HUES64 (cell line): Measurements from ENCODE around the gene CERS4.
A peak's percentile ranks its signal among the peaks of the same experiment; 100 is the strongest.
"Not testable (repeated sequence)": the region's sequence is repeated elsewhere in the genome, so short reads cannot be mapped to it uniquely, and the experiment has no call there.

Source experiments
- H3K27ac ChIP-seq: 2 replicates; pipeline ENCODE4 v1.7.0; 2013; ENCODE audit warnings: low read depth, low read length, inconsistent platforms
- H3K27me3 ChIP-seq: 2 replicates; pipeline ENCODE4 v1.6.1; 2013; ENCODE audit warnings: mild to moderate bottlenecking, low read length; ENCODE audit not compliant: insufficient read depth
- H3K36me3 ChIP-seq: 2 replicates; pipeline ENCODE4 v1.6.1; 2013; ENCODE audit warnings: mild to moderate bottlenecking, low read length; ENCODE audit not compliant: insufficient read depth
- H3K4me1 ChIP-seq: 2 replicates; pipeline ENCODE4 v1.6.1; 2013; ENCODE audit warnings: mild to moderate bottlenecking, low read length, moderate library complexity; ENCODE audit not compliant: insufficient read depth
- H3K4me3 ChIP-seq: 2 replicates; pipeline ENCODE4 v1.5.1; 2013; ENCODE audit warnings: mild to moderate bottlenecking, low read length, moderate library complexity
- H3K9ac ChIP-seq: 2 replicates; pipeline ENCODE4 v1.6.1; 2013; ENCODE audit warnings: mild to moderate bottlenecking, low read depth, low read length
- H3K9me3 ChIP-seq: 2 replicates; pipeline ENCODE4 v1.6.1; 2013; ENCODE audit warnings: low read depth, low read length; ENCODE audit not compliant: insufficient read depth
- WGBS: fragments of 150-250, 120-280 bp; methylation state at CpG from one replicate; pipeline ENCODE4 v1.1.7; 2013; ENCODE audit warnings: missing lambda C conversion rate; 5-methylcytosine and 5-hydroxymethylcytosine counted together

The CERS4 gene

DNA sequence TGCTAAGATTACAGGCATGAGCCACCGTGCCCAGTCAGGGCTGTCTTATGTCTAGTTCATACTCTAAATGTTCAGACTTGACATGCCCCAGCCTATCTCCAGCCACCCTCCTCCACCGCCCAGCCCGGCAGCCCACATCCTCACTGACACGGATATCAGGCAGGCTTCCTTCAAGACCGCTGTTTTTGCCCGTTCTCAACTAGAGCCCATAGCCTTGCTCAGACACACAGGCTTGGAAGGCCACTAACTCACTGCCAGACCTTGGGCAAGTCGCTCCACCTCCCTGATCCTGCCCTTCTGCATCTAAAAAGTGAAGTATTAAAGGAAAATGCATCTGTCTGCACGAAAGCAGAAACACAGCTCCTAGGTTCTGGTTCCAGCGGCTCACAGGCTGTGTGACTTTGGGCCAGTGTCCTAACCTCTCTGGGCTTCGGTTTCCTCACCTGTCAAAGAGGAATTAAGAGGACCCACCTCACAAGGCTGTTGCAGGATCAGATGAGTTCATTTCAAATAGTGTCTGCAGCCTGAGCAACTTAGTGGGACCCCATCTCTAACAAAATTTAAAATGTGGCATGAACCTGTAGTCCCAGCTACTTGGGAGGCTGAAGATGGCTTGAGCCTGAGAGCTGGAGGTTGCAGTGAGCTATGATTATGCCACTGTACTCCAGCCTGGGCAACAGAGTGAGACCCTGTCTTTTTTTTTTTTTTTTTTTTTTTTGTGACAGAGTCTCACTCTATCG lies 14.5 kb upstream of the CERS4 start:
- Histone ChIP-seq H3K9ac (no peak overlapping the region), H3K4me3 (no peak overlapping the region), H3K4me1 (peaks cover 4% of the 10 kb centered on the region; the same call in 1 of the 2 replicates), H3K36me3 (no peaks in the 10 kb centered on the region), H3K27ac (0 out of 2 replicates have a peak overlapping the region, but pooled peaks have one; percentile 35), H3K27me3 (no peaks in the 10 kb centered on the region), H3K9me3 (no peaks in the 10 kb centered on the region)
- 82% methylated on average over 11 of the region's 11 CpGs for WGBS

DNA sequence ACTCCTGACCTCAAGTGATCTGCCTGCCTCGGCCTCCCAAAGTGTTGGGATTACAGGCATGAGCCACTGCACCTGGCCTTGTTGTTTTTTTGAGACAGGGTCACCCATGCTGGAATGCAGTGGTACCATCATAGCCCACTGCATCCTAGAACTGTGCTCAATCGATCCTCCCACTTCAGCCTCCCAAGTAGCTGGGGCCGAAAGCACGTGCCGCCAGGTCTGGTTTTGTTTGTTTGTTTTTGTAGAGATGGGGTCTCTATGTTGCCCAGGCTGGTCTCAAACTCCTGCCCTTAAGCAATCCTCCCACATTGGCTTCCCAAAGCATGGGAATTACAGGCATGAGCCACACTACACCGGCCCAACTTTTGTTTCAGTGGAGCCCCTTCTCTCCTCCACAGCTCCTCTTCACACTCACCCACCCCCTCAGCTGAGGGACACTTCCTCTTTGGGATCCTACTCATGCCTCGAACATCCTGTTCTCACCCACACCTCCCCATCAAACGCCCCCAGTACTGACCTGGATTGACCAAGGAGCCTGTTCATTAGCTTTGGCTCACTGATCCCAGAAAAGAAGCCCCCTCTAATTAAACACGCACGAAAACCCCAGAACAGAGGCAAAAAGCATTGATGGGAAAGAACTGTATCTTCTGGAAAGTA lies 12.8 kb upstream of the CERS4 start:
- Histone ChIP-seq H3K4me1 (peaks cover 4% of the 10 kb centered on the region; the same call in 1 of the 2 replicates), H3K27me3 (no peaks in the 10 kb centered on the region), H3K27ac (no peak overlapping the region), H3K9ac (no peak overlapping the region), H3K36me3 (no peaks in the 10 kb centered on the region), H3K9me3 (no peaks in the 10 kb centered on the region), H3K4me3 (no peak overlapping the region)
- WGBS, result 83% methylated on average over 7 of the region's 10 CpGs

DNA sequence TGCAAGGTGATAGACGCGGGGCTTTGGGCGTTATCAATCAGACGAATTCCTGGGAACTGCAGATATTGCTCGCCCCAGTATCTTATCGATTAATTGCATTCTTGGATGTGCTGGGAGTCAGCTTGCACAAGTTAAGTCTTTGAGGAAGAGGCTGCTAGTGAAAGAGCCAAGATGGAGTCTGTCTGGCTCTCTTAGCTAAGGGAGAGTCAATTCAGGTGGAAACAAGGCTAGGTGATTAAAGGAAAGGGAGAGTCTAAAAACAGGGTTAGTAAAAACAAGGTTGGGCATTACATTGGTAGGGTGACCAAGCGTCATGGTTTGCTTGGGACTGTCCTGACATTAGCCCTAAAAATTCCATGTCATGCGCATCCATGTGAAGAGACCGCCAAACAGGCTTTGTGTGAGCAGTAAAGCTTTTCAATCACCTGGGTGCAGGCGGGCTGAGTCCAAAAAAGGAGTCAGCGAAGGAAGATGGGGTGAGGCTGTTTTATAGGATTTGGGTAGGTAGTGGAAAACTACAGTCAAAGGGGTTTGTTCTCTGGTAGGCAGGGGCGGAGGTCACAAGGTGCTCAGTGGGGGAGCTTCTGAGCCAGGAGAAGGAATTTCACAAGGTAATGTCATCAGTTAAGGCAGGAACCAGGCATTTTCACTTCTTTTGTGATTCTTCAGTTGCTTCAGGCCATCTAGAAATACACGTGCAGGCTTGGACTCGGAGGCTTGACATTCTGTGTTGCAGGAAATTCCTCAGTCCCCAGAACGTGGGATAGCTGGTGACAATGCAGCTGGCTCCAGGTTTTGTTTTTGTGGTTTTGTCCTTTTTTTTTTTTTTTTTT lies 5.7 kb upstream of the CERS4 start:
- not testable (repeated sequence) for H3K9me3 ChIP-seq, H3K36me3 ChIP-seq, H3K27me3 ChIP-seq, H3K4me3 ChIP-seq
- Histone ChIP-seq H3K9ac (peak overlapping the region; percentile 26; the same call in 1 of the 2 replicates), H3K27ac (peak overlapping the region; percentile 73), H3K4me1 (peaks cover 31% of the 10 kb centered on the region)
- 39% methylated on average over 15 of the region's 15 CpGs for WGBS

DNA sequence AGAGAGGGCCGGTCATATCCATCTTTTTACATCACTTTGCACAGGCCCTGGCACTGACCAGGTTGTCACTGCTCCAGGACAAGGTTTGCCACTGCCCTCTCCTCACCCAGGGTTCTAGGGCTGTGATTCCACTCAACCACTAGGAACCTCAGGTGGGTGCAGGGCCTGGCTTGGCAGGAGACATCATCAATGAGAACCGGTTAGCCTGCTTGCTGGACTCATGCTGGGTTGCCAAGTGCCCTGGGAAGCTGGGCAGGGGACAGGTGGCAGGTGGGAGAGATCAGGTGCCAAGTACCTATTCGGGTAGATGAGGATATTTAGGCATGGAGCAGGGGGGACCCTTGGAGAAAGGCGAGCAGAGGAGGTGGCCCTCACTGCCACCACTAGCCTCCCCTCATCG lies 4.2 kb upstream of the CERS4 start:
- H3K4me1 ChIP-seq, result peaks cover 32% of the 10 kb centered on the region
- no peaks in the 10 kb centered on the region for H3K36me3 ChIP-seq
- H3K27ac ChIP-seq, result peak overlapping the region; percentile 73
- H3K9ac ChIP-seq, result no peak overlapping the region
- H3K4me3 ChIP-seq, result no peak overlapping the region
- no peaks in the 10 kb centered on the region for H3K27me3 ChIP-seq
- H3K9me3 ChIP-seq, result no peaks in the 10 kb centered on the region
- 79% methylated on average over 5 of the region's 5 CpGs for WGBS

DNA sequence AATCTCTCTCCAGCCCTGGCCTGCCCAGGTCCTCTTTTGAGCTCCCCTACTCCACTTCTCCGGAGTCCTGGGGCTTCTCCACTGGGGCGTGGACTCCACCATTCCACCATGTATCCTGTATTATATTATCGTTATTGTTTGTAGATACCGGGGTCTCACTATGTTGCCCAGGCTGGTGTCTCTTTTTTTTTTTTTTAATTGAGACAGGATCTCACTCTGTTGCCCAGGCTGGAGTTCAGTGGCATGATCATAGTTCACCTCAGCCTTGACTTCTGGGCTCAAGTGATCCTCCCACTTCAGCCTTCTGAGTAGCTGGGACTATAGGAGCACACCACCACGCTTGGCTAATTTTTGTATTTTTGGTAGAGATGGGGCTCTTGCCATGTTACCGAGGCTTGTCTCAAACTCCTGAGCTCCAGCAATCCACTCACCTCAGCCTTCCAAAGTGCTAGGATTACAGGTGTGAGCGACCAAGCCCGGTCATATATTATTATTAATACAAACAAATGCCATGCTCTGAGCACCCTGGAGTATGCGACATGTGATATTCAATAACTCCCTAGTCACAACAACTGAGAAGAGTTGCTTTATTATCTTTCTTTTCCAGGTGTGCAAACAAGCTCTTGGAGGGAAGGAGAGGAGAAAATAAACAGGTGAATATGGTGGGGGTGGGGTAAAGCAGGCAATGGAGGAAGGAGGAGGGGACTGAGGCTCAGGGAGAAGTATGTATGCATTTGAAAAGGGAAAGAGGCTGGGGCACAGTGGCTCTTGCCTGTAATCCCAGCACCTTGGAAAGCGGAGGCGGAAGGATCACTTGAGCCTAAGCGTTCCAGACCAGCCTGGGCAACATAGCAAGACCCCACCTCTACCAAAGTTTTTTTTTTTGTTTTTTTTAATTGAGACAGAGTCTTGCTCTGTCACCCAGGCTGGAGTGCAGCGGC lies 2.8 kb upstream of the CERS4 start:
- no peaks in the 10 kb centered on the region for H3K36me3 ChIP-seq
- no peaks in the 10 kb centered on the region for H3K27me3 ChIP-seq
- H3K4me1 ChIP-seq, result peaks cover 32% of the 10 kb centered on the region
- H3K9me3 ChIP-seq, result no peaks in the 10 kb centered on the region
- no peak overlapping the region for H3K4me3 ChIP-seq
- no peak overlapping the region for H3K9ac ChIP-seq
- WGBS, result 84% methylated on average over 13 of the region's 13 CpGs
- H3K27ac ChIP-seq, result no peak overlapping the region; the same call in 1 of the 2 replicates

DNA sequence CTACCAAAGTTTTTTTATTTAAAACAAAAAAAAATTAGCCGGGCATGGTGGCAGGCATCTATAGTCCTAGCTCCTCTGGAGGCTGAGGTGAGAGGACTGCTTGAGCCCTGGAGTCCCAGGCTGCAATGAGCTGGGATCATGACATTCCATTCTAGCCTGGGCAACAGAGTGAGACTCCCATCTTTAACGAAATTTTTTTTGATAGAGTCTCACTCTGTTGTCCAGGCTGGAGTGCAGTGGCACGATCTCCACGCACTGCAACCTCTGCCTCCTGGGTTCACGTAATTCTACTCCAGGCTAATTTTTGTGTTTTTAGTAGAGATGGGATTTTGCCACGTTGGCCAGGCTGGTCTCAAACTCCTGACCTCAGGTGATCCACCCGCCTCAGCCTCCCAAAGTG lies 1.8 kb upstream of the CERS4 start:
- H3K4me1 ChIP-seq, result peaks cover 36% of the 10 kb centered on the region
- H3K4me3 ChIP-seq, H3K9me3 ChIP-seq, H3K27me3 ChIP-seq, H3K9ac ChIP-seq, H3K36me3 ChIP-seq, H3K27ac ChIP-seq: not testable (repeated sequence)
- WGBS, result 92% methylated on average over 7 of the region's 7 CpGs

DNA sequence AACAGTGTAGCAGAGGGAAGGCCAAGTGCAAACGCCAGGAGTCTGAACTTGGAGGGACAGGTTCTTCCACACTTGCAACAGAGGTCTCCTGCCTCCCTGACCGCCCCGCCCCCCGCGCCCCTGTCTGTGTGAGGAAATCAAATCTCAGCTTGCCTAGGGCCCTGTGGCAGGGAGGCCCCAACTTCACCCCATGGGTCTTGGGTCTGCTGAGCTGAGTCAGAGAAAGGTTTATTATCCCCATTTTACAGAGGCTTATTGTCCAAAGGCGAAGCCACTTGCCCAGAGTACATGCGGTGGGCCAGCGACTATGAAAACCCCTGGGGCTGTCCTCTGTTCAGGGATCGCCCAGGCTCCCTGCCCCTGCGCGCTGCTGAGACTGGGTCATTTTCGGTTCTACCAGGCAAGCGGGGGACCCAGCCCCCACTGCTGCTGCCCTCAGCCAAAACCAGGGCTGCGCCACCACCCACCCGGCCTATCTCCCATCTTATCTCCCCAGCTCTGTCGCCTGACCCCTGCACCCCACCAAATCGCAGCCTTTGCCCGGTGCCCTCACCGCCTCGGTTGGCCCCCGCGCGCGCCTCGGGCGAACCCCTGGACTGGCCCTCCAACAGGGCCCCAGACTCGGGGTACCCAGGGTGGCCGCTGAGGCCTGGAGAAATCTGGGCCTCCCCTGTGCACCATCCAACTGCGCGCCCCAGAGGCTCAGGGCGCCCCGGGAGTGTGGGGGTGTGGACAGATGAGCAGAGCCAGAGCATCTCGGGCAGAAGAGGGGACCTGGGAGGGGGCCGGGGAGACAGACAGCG lies 850 bp upstream of the CERS4 start:
- H3K27ac ChIP-seq, result peak overlapping the region; percentile 77
- no peaks in the 10 kb centered on the region for H3K36me3 ChIP-seq
- no peaks in the 10 kb centered on the region for H3K27me3 ChIP-seq
- WGBS, result 22% methylated on average over 35 of the region's 35 CpGs
- peak overlapping the region; percentile 58 for H3K4me3 ChIP-seq
- peaks cover 30% of the 10 kb centered on the region for H3K4me1 ChIP-seq
- H3K9me3 ChIP-seq, result no peaks in the 10 kb centered on the region
- peak overlapping the region; percentile 46 for H3K9ac ChIP-seq

DNA sequence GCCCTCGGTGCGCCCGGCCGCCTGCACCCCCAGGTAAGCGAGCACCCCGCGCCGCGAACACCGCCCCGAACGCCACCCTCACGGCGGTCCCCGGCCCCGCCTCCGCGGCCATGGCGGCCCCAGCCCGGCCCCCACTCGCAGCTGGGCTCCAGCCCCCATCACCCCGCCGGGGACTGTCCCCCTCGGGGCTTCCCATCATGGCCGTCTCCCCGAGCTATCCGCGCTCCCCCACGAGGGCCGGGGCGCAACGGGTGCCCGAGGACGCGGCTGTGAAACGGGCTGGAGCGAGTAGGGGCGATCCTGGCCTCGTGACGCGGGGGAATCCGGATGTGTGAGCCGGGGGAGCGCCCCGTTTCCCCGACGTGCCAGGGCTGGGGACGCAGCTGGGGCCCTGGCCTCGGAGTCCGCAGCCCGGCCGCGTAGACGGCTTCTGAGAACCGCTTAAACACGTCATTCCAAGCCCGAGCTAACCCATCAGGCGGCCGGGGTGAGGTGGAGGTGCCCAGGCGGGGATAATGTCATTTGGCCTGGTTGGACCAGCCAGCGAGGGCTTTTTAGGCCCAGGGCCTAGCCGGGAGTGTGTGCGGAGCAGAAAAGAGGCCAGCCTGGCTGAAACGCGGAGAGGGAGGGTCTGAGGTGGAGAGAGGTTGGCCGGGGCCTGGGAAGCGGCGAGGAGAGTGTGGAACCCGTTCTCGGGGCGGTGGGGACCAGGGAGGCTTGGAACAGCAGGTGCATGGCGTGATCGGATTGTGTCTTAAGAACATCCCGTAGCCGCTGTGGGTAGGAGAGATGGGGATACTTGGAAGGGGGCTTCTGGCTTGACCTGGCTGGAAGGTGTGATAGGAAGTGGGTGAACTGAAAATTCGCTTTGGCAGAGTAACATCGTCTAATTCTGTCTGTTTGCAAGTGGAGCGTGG lies 550 bp downstream of the CERS4 start:
- Histone ChIP-seq H3K36me3 (peaks cover 10% of the 10 kb centered on the region), H3K27me3 (no peaks in the 10 kb centered on the region), H3K9me3 (no peaks in the 10 kb centered on the region), H3K4me1 (peaks cover 20% of the 10 kb centered on the region), H3K4me3 (peak overlapping the region; percentile 68), H3K9ac (peak overlapping the region; percentile 82), H3K27ac (peak overlapping the region; percentile 51; the same call in 1 of the 2 replicates)
- 2% methylated on average over 78 of the region's 78 CpGs for WGBS

DNA sequence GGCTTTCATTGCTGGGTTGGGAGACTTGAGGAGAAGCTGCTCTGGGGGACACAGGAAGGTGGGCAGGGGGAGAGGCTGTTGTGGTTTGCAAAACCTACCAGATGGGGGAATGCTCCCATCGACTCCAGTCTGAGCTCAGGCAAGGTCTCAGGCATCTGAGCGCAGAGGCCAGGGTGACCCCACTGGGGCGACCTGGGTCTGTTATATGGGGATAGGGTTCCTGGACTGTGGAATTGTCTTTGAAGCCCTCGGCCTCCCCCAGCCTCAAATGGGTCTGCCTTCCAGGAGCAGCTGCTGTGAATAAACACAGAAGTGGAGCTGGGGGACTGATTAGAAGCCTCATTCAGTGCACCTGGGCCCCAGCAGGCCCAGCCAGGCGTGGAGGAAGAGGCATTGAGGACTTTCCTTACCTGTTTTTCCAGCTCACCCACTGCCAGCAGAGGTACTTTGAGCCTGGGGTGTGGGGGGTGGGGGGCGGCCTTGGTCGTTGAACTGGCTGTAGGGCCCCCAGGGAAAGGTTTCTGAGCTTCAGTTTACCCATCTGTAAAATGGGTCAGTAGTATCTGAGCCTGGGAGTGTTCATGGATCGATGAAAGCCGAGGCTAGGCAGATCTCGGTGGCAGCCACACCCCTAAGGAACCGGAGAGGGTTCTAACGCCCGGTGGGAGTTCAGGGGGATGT lies 1.4 kb downstream of the CERS4 start:
- H3K9ac ChIP-seq, result peak overlapping the region; percentile 82
- no peaks in the 10 kb centered on the region for H3K9me3 ChIP-seq
- WGBS, result 74% methylated on average over 13 of the region's 13 CpGs
- H3K36me3 ChIP-seq, result peaks cover 11% of the 10 kb centered on the region
- no peaks in the 10 kb centered on the region for H3K27me3 ChIP-seq
- peaks cover 15% of the 10 kb centered on the region for H3K4me1 ChIP-seq
- peak overlapping the region; percentile 68 for H3K4me3 ChIP-seq
- H3K27ac ChIP-seq, result no peak overlapping the region
